ENCODE results near the gene MYO1E.

DNA sequence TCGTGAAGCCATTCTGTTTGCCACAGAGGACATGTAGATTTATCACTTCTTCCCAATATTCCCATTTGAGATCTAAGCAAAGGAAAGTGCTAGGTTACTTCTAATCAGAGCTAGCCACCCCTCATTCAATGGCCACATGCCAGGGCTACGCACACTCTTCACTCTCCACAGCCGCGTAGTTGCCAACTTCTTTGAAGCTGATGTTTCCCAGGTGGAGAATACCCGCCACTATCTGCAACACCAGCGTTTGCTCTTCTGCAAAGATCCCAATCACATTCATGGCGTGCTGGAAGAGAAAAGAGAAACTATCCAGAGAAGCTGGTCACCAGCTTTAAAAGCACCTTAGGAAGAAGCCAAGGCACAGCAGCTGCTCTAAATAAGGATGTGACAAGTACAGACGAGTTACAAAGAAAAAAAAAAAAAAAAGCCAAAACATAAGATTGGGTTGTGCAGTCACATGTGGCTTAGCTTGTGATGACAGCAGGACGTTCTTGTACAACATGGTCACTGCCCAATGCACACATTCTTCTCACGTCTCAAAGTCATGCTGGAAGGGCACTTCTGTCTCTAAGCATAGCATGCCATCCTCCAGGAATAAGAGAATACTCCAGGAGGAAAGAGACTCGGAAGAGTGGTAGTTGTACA is 149.6 kb downstream of the MYO1E start:
- TF ChIP-seq, protein P1, sequence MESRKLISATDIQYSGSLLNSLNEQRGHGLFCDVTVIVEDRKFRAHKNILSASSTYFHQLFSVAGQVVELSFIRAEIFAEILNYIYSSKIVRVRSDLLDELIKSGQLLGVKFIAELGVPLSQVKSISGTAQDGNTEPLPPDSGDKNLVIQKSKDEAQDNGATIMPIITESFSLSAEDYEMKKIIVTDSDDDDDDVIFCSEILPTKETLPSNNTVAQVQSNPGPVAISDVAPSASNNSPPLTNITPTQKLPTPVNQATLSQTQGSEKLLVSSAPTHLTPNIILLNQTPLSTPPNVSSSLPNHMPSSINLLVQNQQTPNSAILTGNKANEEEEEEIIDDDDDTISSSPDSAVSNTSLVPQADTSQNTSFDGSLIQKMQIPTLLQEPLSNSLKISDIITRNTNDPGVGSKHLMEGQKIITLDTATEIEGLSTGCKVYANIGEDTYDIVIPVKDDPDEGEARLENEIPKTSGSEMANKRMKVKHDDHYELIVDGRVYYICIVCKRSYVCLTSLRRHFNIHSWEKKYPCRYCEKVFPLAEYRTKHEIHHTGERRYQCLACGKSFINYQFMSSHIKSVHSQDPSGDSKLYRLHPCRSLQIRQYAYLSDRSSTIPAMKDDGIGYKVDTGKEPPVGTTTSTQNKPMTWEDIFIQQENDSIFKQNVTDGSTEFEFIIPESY (IDR thresholded peaks at IDR 0.05) = no peak
- TF ChIP-seq YY1 (IDR thresholded peaks at IDR 0.05) (no peak), SP1 (IDR thresholded peaks at IDR 0.05) (no peak), FOXA1 (IDR thresholded peaks at IDR 0.05) (no peak)
- TF ChIP-seq, protein P2, sequence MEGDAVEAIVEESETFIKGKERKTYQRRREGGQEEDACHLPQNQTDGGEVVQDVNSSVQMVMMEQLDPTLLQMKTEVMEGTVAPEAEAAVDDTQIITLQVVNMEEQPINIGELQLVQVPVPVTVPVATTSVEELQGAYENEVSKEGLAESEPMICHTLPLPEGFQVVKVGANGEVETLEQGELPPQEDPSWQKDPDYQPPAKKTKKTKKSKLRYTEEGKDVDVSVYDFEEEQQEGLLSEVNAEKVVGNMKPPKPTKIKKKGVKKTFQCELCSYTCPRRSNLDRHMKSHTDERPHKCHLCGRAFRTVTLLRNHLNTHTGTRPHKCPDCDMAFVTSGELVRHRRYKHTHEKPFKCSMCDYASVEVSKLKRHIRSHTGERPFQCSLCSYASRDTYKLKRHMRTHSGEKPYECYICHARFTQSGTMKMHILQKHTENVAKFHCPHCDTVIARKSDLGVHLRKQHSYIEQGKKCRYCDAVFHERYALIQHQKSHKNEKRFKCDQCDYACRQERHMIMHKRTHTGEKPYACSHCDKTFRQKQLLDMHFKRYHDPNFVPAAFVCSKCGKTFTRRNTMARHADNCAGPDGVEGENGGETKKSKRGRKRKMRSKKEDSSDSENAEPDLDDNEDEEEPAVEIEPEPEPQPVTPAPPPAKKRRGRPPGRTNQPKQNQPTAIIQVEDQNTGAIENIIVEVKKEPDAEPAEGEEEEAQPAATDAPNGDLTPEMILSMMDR (IDR thresholded peaks at IDR 0.05; ENCODE audit: low read depth, low read length, missing input control) = no peak
- TF ChIP-seq, protein P3, sequence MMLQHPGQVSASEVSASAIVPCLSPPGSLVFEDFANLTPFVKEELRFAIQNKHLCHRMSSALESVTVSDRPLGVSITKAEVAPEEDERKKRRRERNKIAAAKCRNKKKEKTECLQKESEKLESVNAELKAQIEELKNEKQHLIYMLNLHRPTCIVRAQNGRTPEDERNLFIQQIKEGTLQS (IDR thresholded peaks at IDR 0.05) = no peak
- TF ChIP-seq, protein P4, sequence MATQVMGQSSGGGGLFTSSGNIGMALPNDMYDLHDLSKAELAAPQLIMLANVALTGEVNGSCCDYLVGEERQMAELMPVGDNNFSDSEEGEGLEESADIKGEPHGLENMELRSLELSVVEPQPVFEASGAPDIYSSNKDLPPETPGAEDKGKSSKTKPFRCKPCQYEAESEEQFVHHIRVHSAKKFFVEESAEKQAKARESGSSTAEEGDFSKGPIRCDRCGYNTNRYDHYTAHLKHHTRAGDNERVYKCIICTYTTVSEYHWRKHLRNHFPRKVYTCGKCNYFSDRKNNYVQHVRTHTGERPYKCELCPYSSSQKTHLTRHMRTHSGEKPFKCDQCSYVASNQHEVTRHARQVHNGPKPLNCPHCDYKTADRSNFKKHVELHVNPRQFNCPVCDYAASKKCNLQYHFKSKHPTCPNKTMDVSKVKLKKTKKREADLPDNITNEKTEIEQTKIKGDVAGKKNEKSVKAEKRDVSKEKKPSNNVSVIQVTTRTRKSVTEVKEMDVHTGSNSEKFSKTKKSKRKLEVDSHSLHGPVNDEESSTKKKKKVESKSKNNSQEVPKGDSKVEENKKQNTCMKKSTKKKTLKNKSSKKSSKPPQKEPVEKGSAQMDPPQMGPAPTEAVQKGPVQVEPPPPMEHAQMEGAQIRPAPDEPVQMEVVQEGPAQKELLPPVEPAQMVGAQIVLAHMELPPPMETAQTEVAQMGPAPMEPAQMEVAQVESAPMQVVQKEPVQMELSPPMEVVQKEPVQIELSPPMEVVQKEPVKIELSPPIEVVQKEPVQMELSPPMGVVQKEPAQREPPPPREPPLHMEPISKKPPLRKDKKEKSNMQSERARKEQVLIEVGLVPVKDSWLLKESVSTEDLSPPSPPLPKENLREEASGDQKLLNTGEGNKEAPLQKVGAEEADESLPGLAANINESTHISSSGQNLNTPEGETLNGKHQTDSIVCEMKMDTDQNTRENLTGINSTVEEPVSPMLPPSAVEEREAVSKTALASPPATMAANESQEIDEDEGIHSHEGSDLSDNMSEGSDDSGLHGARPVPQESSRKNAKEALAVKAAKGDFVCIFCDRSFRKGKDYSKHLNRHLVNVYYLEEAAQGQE (IDR thresholded peaks at IDR 0.05) = no peak
- TF ChIP-seq, protein P5, sequence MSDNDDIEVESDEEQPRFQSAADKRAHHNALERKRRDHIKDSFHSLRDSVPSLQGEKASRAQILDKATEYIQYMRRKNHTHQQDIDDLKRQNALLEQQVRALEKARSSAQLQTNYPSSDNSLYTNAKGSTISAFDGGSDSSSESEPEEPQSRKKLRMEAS (IDR thresholded peaks at IDR 0.05) = no peak

All from liver (tissue), 3 donors.